ENCODE data around the gene MBOAT7. TPM values are rescaled to one million over a fixed set of nuclear protein-coding genes. Genes with fewer than 3 reads are reported as not detected.
"Not testable (repeated sequence)": the region's sequence is repeated elsewhere in the genome, so short reads cannot be mapped to it uniquely, and the experiment has no call there.

The MBOAT7 gene
- polyA plus RNA-seq, 1 experiment, result 45.1 TPM

DNA sequence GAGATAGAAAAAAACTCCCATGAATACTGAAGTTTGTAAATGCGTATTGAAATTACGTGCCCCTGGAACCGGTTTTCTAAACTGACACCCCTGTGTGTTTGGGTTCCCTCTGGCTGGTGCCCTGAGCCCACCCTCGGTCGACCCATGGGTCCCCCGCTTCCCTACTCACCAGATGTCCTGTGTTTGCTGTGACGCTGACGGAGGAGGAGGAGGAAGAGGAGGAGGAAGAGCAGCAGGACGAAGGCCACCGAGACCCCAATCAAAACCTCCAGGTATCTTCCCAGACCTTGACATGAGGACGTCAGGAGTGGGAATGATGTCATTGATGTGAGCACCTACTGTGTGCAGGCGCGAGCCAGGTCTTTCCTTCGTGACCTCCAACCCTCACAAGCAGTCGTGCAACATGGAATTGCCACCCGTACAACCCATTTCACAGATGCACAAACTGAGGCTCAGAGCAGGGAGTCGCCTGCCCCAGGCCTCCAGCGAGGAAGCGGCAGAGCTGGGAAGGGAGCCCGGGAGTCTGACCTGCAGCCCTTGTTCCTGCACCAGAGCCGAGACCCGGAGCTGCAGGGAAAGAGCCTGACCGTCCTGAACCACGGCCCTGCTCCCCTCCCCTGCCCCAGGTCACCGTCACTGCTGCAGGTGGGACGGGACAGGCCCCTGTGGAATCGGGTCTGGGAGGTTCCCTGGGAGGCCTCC, 29.7 kb upstream of the MBOAT7 start:
- POLR2A ChIA-PET, result no interaction called here
- no peak for DNase-seq (ENCODE audit: low read depth, low spot score)
- no peak overlapping the region for H3K27ac ChIP-seq (ENCODE audit: low read depth, low read length)
- TF ChIP-seq, protein P1, sequence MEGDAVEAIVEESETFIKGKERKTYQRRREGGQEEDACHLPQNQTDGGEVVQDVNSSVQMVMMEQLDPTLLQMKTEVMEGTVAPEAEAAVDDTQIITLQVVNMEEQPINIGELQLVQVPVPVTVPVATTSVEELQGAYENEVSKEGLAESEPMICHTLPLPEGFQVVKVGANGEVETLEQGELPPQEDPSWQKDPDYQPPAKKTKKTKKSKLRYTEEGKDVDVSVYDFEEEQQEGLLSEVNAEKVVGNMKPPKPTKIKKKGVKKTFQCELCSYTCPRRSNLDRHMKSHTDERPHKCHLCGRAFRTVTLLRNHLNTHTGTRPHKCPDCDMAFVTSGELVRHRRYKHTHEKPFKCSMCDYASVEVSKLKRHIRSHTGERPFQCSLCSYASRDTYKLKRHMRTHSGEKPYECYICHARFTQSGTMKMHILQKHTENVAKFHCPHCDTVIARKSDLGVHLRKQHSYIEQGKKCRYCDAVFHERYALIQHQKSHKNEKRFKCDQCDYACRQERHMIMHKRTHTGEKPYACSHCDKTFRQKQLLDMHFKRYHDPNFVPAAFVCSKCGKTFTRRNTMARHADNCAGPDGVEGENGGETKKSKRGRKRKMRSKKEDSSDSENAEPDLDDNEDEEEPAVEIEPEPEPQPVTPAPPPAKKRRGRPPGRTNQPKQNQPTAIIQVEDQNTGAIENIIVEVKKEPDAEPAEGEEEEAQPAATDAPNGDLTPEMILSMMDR (IDR thresholded peaks at IDR 0.05; ENCODE audit: low read depth, low read length), result no peak
- CTCF ChIA-PET, result no interaction called here
- H3K9me3 ChIP-seq (ENCODE audit: control insufficient read depth, insufficient read depth, low read length), result no peaks in the 10 kb centered on the region
- H3K4me3 ChIP-seq (ENCODE audit: low read depth, low read length), result no peak overlapping the region
- peaks cover 12% of the 10 kb centered on the region for H3K27me3 ChIP-seq (ENCODE audit: control insufficient read depth, insufficient read depth, low read length)

DNA sequence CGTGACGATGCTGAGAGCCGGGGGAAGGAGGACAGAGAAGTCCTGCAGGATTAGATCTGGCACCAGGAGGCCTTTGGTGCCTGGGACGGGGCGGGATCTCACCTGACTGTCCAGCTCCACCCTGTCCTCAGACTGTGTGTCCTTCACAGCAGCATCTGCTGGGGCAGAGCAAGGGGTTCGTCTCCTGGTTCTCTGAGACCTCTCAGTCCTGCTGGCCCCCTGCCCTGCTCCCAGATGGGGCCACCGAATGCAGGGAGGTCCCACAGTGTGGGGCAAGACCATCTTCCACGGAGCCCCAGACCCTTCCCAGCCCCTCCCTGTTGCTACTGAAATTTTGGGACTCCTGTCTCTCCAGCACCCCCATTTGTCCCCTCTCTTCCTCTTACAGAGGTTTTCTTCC, 28.9 kb upstream of the MBOAT7 start:
- H3K9me3 ChIP-seq (ENCODE audit: control insufficient read depth, insufficient read depth, low read length), result no peaks in the 10 kb centered on the region
- ChIA-PET CTCF (no interaction called here), POLR2A (no interaction called here)
- no peak for DNase-seq (ENCODE audit: low read depth, low spot score)
- no peak overlapping the region for H3K4me3 ChIP-seq (ENCODE audit: low read depth, low read length)
- H3K27me3 ChIP-seq (ENCODE audit: control insufficient read depth, insufficient read depth, low read length), result peaks cover 12% of the 10 kb centered on the region
- TF ChIP-seq, protein P1 (IDR thresholded peaks at IDR 0.05; ENCODE audit: low read depth, low read length), result no peak
- no peak overlapping the region for H3K27ac ChIP-seq (ENCODE audit: low read depth, low read length)

DNA sequence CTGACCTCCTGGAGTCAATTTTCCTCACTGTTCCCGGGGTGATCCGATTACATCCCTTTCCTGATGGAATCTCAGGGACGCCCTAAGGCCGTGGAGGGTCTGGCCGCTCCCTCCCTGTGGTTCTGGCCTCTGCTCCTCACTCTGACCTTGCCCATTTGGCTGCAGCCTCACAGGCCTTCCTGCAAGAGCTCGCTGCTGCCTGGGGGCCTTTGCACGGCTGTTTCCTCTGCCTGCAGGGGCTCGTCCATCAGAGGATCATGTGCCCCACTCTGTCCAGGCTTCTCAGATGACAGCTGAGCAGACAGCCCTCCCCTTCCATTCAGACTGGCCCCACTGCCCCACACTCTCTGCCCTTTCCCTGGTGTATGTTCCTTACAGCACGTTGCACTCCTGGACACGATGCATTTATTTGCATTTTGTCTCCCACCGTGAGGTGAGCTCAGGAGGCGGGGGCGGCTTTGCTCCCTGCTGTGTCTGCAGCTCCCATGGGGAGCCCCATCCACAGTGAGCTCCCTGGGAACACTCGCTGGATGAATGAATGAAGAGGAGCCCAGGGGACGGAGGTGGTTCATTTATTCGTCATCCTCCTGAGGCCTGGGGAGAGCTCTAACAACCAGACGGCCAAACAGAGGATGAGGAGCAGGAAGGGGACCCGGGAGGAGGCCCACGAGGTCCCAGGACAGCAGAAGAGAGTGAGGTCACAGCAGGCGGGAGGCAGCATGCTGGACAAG, 28.3 kb upstream of the MBOAT7 start:
- CTCF ChIA-PET; DNase-seq (ENCODE audit: low read depth, low spot score); H3K4me3 ChIP-seq (ENCODE audit: low read depth, low read length); POLR2A ChIA-PET; H3K27ac ChIP-seq (ENCODE audit: low read depth, low read length); H3K9me3 ChIP-seq (ENCODE audit: control insufficient read depth, insufficient read depth, low read length): not testable (repeated sequence)
- H3K27me3 ChIP-seq (ENCODE audit: control insufficient read depth, insufficient read depth, low read length), result peaks cover 12% of the 10 kb centered on the region

DNA sequence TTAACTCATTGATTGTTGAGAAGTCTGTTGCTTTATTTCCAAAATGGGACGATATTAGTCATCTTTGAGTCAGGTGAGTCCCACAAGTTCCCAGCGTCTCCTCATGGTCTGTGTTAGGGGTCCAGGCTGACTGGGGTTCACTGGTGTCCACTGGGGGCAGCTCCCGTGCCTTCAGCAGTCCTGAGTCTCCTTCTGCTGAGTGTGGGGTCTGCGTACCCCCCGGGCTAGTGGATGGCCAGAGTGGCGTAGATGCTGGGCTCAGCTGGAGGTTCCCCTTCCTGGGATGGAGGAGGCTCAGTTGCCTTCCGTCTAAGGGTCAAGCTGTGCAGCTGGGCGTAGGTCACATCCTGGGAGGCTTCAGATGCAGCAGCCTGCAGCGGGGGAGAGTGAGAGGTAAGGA, 27.5 kb upstream of the MBOAT7 start:
- Histone ChIP-seq H3K4me3 (ENCODE audit: low read depth, low read length) (no peak overlapping the region), H3K27ac (ENCODE audit: low read depth, low read length) (no peak overlapping the region), H3K27me3 (ENCODE audit: control insufficient read depth, insufficient read depth, low read length) (peaks cover 10% of the 10 kb centered on the region), H3K9me3 (ENCODE audit: control insufficient read depth, insufficient read depth, low read length) (no peaks in the 10 kb centered on the region)
- ChIA-PET POLR2A (no interaction called here), CTCF (no interaction called here)
- TF ChIP-seq, protein P1 (IDR thresholded peaks at IDR 0.05; ENCODE audit: low read depth, low read length), result no peak
- DNase-seq (ENCODE audit: low read depth, low spot score), result no peak

DNA sequence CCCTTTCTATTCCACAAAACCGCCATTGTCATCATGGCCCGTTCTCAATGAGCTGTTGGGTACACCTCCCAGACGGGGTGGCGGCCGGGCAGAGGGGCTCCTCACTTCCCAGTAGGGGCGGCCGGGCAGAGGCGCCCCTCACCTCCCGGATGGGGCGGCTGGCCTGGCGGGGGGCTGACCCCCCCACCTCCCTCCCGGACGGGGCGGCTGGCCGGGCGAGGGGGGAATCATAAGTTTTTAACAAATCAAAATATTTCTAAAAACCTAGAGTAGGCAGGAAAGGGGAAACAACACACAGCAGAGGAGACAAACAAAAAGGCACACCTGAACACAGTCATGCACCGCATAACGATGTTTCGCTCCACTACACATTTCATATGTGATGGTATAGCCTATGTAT, 25.4 kb upstream of the MBOAT7 start:
- H3K4me3 ChIP-seq (ENCODE audit: low read depth, low read length); CTCF ChIA-PET; H3K27ac ChIP-seq (ENCODE audit: low read depth, low read length); POLR2A ChIA-PET; H3K27me3 ChIP-seq (ENCODE audit: control insufficient read depth, insufficient read depth, low read length); DNase-seq (ENCODE audit: low read depth, low spot score); H3K9me3 ChIP-seq (ENCODE audit: control insufficient read depth, insufficient read depth, low read length): not testable (repeated sequence)

DNA sequence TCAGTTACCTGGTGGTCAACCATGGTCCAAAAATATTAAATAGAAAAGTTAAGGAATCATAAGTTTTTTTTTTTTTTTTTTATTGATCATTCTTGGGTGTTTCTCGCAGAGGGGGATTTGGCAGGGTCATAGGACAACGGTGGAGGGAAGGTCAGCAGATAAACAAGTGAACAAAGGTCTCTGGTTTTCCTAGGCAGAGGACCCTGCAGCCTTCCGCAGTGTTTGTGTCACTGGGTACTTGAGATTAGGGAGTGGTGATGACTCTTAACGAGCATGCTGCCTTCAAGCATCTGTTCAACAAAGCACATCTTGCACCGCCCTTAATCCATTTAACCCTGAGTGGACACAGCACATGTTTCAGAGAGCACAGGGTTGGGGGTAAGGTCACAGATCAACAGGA, 24.8 kb upstream of the MBOAT7 start:
- H3K9me3 ChIP-seq (ENCODE audit: control insufficient read depth, insufficient read depth, low read length); CTCF ChIA-PET; H3K27me3 ChIP-seq (ENCODE audit: control insufficient read depth, insufficient read depth, low read length); H3K4me3 ChIP-seq (ENCODE audit: low read depth, low read length); H3K27ac ChIP-seq (ENCODE audit: low read depth, low read length); DNase-seq (ENCODE audit: low read depth, low spot score); POLR2A ChIA-PET: not testable (repeated sequence)

Measured in AG04450 (cell line).